ENCODE results near the gene SELENOP. TPM values are rescaled to one million over a fixed set of nuclear protein-coding genes. Genes with fewer than 3 reads are reported as not detected.

Gene SELENOP
- total and polyA plus RNA-seq, 2 of the 8 experiments (the other 6 are each of a cell fraction or from before 2014, with no cell fraction given), result 5.5 to 19.4 TPM

GRCh38 chr5:42842921-42843641 is 31.4 kb upstream of the SELENOP start:
- H3K4me2 ChIP-seq (ENCODE audit: insufficient read depth in 1 of 2, low read depth in 2 of 2, low read length in 2 of 2), result no peak overlapping the region
- no peaks in the 10 kb centered on the region for H3K9me3 ChIP-seq (ENCODE audit: insufficient read depth in 2 of 2, low read depth in 1 of 2, low read length in 1 of 2)
- no peaks in the 10 kb centered on the region for H3K36me3 ChIP-seq (ENCODE audit: control insufficient read depth in 2 of 4, insufficient read depth in 4 of 4, low read length in 3 of 4)
- no peak overlapping the region for H2BK120ac ChIP-seq (replicated peaks; ENCODE audit: low read depth, low read length)
- no peak overlapping the region for H4K8ac ChIP-seq (ENCODE audit: extremely low read depth, insufficient read depth, low read length)
- no peak overlapping the region for H3K4me3 ChIP-seq (ENCODE audit: extremely low read depth in 1 of 4, insufficient read depth in 2 of 4, low read depth in 3 of 4, low read length in 4 of 4)
- H3K14ac ChIP-seq (ENCODE audit: insufficient read length), result no peak overlapping the region
- H3K23me2 ChIP-seq (ENCODE audit: low read depth, low read length), result no peaks in the 10 kb centered on the region; the same call in 1 of the 2 replicates
- H2BK20ac ChIP-seq (ENCODE audit: low read length), result no peak overlapping the region
- no peaks in the 10 kb centered on the region for H3K79me1 ChIP-seq (ENCODE audit: low read depth, low read length)
- ChIA-PET CTCF (ENCODE audit: partially characterized antibody) (interaction anchor here (0.6 to 1.7 kb wide), 3 partner anchors 17 to 440 kb away, joined by 3 to 4 read pairs (median 4); no protein-coding TSS in a partner anchor), POLR2A (ENCODE audit: partially characterized antibody) (interaction anchor here (0.6 kb wide), 1 partner anchor 9 kb away, joined by 3 read pairs; no protein-coding TSS in a partner anchor)
- H4K5ac ChIP-seq (ENCODE audit: insufficient read length, low read depth, low read length), result no peak overlapping the region
- H2AK5ac ChIP-seq (ENCODE audit: low read depth, low read length), result no peak overlapping the region
- no peak overlapping the region for H3K27ac ChIP-seq (ENCODE audit: low read depth, low read length)
- no peak overlapping the region for H3K9ac ChIP-seq (replicated peaks in 1 of 4; ENCODE audit: extremely low read depth in 1 of 4, low read depth in 3 of 4, low read length in 3 of 4)
- H3K27me3 ChIP-seq (replicated peaks in 1 of 4; ENCODE audit: control insufficient read depth in 3 of 4, extremely low read depth in 1 of 4, insufficient read depth in 3 of 4, low read length in 3 of 4), result no peaks in the 10 kb centered on the region; a peak in 1 of 7 replicates
- H3K23ac ChIP-seq (ENCODE audit: insufficient read length), result no peak overlapping the region
- no peak overlapping the region for H2AFZ ChIP-seq (ENCODE audit: low read length)
- no peaks in the 10 kb centered on the region for H3K4me1 ChIP-seq (replicated peaks in 1 of 4; ENCODE audit: control insufficient read depth in 3 of 4, insufficient read depth in 4 of 4, low read length in 3 of 4)
- no peak overlapping the region for H4K91ac ChIP-seq (replicated peaks; ENCODE audit: insufficient read length, low read length)
- H2BK12ac ChIP-seq (ENCODE audit: low read depth, low read length), result no peak overlapping the region
- WGBS, 2 experiments (ENCODE audit: extremely low coverage in 1 of 2, insufficient coverage in 1 of 2, insufficient read length in 1 of 2, insufficient replicate concordance in 2 of 2, low coverage in 1 of 2, low lambda C conversion rate in 2 of 2, missing lambda C conversion rate in 1 of 2), result 82% methylated on average over 4 of the region's 4 CpGs; no CpG with 5 or more reads in 1 of the 2 experiments
- no peak overlapping the region for H3K56ac ChIP-seq (replicated peaks; ENCODE audit: insufficient read length, low read depth, low read length)
- H3K79me2 ChIP-seq (ENCODE audit: control insufficient read depth in 1 of 2, insufficient read depth in 2 of 2, low read length in 2 of 2), result no peaks in the 10 kb centered on the region
- H2BK15ac ChIP-seq (ENCODE audit: low read length), result no peak overlapping the region
- no peaks in the 10 kb centered on the region for H4K20me1 ChIP-seq (replicated peaks in 1 of 2; ENCODE audit: control insufficient read depth in 1 of 2, insufficient read depth in 2 of 2, low read length in 2 of 2)
- FAIRE-seq, result no peak
- H3K18ac ChIP-seq (ENCODE audit: extremely low read depth, low read length), result no peak overlapping the region
- H2BK5ac ChIP-seq (ENCODE audit: low read depth, low read length), result no peak overlapping the region
- no peak for DNase-seq (ENCODE audit: low read depth in 1 of 2, low spot score in 2 of 2)
- no peak overlapping the region for H3K4ac ChIP-seq (replicated peaks; ENCODE audit: insufficient read length, low read depth, low read length)
- TF ChIP-seq CHD2 (IDR thresholded peaks at IDR 0.05; ENCODE audit: low read length) (no peak), SP4 (IDR thresholded peaks at IDR 0.05; ENCODE audit: low read length) (no peak), CTBP2 (IDR thresholded peaks at IDR 0.05; ENCODE audit: borderline replicate concordance, insufficient read depth, insufficient read length, low read length) (no peak), ATF3 (IDR thresholded peaks at IDR 0.05; ENCODE audit: insufficient read depth, low read depth, low read length) (no peak), ASH2L (IDR thresholded peaks at IDR 0.05; ENCODE audit: low read length) (no peak), CREB1 (IDR thresholded peaks at IDR 0.05) (no peak), SIRT6 (IDR thresholded peaks at IDR 0.05; ENCODE audit: low read length) (no peak), E2F6 (IDR thresholded peaks at IDR 0.05) (no peak), SAP30 (IDR thresholded peaks at IDR 0.05; ENCODE audit: insufficient read depth, insufficient replicate concordance, low read length) (no peak), TCF12 (IDR thresholded peaks at IDR 0.05; ENCODE audit: low read depth, low read length) (no peak)
